Stomach (tissue), 9 donors: ENCODE results near the gene SHISA5. TPM values are rescaled to one million over a fixed set of nuclear protein-coding genes. Genes with fewer than 3 reads are reported as not detected.

Experiments used
- DNase-seq, 2 donors: peaks; one replicate each; pipeline versions ENCODE4 v3.0.0 to v3.0.0-alpha.2; 2013 to 2019
- H3K27ac ChIP-seq, 5 donors: fragments of 200-600 bp in 4 of 5; sonication (generic) in 4 of 5; one replicate each; pipeline ENCODE4 v1.5.1; 2013 to 2019; ENCODE audit warnings: mild to moderate bottlenecking in 1 of 5, moderate library complexity in 1 of 5
- H3K27me3 ChIP-seq, 3 donors: fragments of 200-600 bp; sonication (generic); one replicate each; pipeline ENCODE4 v1.5.1; 2017 to 2019; ENCODE audit warnings: mixed run types in 1 of 3
- H3K36me3 ChIP-seq, 4 donors: fragments of 200-600 bp; sonication (generic); 1 replicate in 3 of 4; 2 replicates in 1 of 4; pipeline ENCODE4 v1.5.1; 2016 to 2019
- H3K4me1 ChIP-seq, 4 donors: fragments of 200-600 bp; sonication (generic); one replicate each; pipeline ENCODE4 v1.5.1; 2016 to 2019
- H3K4me3 ChIP-seq, 4 donors: fragments of 200-600 bp; sonication (generic) in 3 of 4; one replicate each; pipeline ENCODE4 v1.5.1; 2016 to 2019; ENCODE audit warnings: mild to moderate bottlenecking in 1 of 4
- H3K9me3 ChIP-seq, 4 donors: fragments of 200-600 bp; sonication (generic); one replicate each; pipeline ENCODE4 v1.5.1; 2016 to 2019
- EP300 ChIP-seq: sonication (generic); formaldehyde crosslinking; IDR thresholded peaks from one replicate; pipeline ENCODE4 v1.6.1; 2017; ENCODE audit warnings: antibody characterized with exemption
- POLR2A ChIP-seq, 4 donors: fragments of 450-650 bp; IDR thresholded peaks; one replicate each; pipeline ENCODE4 v1.6.1; 2016; ENCODE audit warnings: antibody characterized with exemption in 4 of 4, control low read depth in 2 of 4, mild to moderate bottlenecking in 1 of 4, moderate library complexity in 1 of 4
- POLR2AphosphoS5 ChIP-seq, 3 donors: sonication (generic); formaldehyde crosslinking; IDR thresholded peaks; one replicate each; pipeline ENCODE4 v1.6.1; 2016; ENCODE audit warnings: antibody characterized with exemption in 3 of 3
- WGBS, 5 donors: extraction: QIAGEN DNeasy Blood & Tissue Kit in 3 of 5; methylation state at CpG; one replicate each; pipeline versions ENCODE4 v1.1.5 to v1.1.7; 2013 to 2018; 5-methylcytosine and 5-hydroxymethylcytosine counted together
- intact Hi-C: fragments of 100-400 bp; cut with DNase I; formaldehyde crosslinking; loops from one replicate; pipeline ENCODE4 v1.15.1; 2023; ENCODE audit warnings: low total_unique reads
- polyA plus RNA-seq, 3 donors: library from polyadenylated mRNA; stranded (reverse); fragments of 200-250 nt; gene quantifications; one replicate each; pipeline ENCODE4 v1.2.3, GENCODE V29; 2013
- total RNA-seq, 5 donors: library from RNA; depleted of rRNA; stranded (reverse); fragments of >200 nt; gene quantifications; one replicate each; pipeline versions ENCODE4 v1.1.0 to v1.2.3, GENCODE V29; 2014 to 2016
- TF ChIP-seq, protein P1 (sequence below), 7 experiments: fragments of 450-650 bp in 4 of 7; fragments of 200-600 bp in 3 of 7; sonication (generic) in 3 of 7; IDR thresholded peaks; one replicate each; pipeline ENCODE4 v1.5.1; 2016 to 2019; ENCODE audit warnings: antibody characterized with exemption in 7 of 7, control low read depth in 2 of 7, mild to moderate bottlenecking in 1 of 7
- donor health status: healthy with polysubstance abuse.
- donor health status: Bipolar disorder and iron deficiency.
- donor health status: healthy.

The SHISA5 gene
- total and polyA plus RNA-seq, 8 donors: 43.4 to 182 (median 58.1) TPM

DNA sequence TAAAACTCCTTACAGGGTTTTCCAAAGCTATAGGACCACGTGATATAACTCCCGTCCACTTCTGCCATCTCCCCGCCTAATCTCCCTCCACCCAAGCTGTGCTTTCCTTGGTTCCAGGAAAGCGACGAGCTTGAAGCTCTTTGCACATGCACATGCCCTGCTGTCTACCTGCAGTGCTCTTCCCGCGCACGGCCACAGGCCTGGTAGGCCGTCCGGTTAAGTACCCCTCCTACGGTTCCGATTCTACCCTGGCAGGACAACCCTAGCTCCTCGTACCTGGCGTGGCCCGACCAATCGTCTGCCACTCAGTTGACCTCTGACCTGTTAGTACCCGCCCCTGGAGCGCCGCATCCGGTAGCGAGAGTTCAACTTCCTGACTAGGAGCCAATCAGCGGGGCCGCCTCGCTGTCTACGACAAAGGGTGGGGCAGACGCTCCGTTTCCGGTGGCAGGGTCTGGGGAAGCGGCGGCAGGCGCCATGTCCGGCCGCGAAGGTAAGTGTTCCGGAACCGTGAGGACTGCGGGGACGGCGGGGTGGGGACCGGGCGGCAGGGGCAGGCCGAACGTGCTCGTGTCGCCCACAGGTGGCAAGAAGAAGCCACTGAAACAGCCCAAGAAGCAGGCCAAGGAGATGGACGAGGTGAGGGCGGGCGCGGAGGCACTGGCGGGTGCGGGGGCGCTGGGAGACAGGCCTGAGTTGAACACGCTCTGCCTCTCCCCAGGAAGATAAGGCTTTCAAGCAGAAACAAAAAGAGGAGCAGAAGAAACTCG is 64.0 kb downstream of the SHISA5 start, which contains the start of the genes CCDC51 and TMA7:
CCDC51 (minus strand) TSS at position 300 of the 770 bp plus-strand sequence. CDS start 4,991 bp downstream, outside the sequence.
TMA7 (plus strand) TSS at position 438 of the 770 bp plus-strand sequence; CDS start at position 478, 40 bp downstream.
- no peaks in the 10 kb centered on the region for H3K27me3 ChIP-seq
- H3K9me3 ChIP-seq: no peaks in the 10 kb centered on the region
- intact Hi-C loops: no loop called here
- peaks cover 4 to 36% (median 34%) of the 10 kb centered on the region in 4 donors for H3K36me3 ChIP-seq
- peak within 1 kb of the TSS; percentile 70 to 88 (median 80) for H3K4me3 ChIP-seq
- H3K27ac ChIP-seq: peak within 1 kb of the TSS; percentile 90 to 95 (median 94)
- peaks cover 17 to 43% (median 30%) of the 10 kb centered on the region in 4 donors for H3K4me1 ChIP-seq
- peak; percentile 99 for DNase-seq
- TF ChIP-seq POLR2AphosphoS5 (IDR thresholded peaks at IDR 0.05): peak; percentile 86 to 99 (median 99)
- TF ChIP-seq, protein P1, sequence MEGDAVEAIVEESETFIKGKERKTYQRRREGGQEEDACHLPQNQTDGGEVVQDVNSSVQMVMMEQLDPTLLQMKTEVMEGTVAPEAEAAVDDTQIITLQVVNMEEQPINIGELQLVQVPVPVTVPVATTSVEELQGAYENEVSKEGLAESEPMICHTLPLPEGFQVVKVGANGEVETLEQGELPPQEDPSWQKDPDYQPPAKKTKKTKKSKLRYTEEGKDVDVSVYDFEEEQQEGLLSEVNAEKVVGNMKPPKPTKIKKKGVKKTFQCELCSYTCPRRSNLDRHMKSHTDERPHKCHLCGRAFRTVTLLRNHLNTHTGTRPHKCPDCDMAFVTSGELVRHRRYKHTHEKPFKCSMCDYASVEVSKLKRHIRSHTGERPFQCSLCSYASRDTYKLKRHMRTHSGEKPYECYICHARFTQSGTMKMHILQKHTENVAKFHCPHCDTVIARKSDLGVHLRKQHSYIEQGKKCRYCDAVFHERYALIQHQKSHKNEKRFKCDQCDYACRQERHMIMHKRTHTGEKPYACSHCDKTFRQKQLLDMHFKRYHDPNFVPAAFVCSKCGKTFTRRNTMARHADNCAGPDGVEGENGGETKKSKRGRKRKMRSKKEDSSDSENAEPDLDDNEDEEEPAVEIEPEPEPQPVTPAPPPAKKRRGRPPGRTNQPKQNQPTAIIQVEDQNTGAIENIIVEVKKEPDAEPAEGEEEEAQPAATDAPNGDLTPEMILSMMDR (IDR thresholded peaks at IDR 0.05): no peak
- peak in 2 of 4 donors; percentile 86 to 91 for TF ChIP-seq POLR2A (IDR thresholded peaks at IDR 0.05)
- no peak for TF ChIP-seq EP300
- WGBS, 5 donors: 0 to 2% (median 1%) methylated on average over 48 to 54 of the region's 54 CpGs

DNA sequence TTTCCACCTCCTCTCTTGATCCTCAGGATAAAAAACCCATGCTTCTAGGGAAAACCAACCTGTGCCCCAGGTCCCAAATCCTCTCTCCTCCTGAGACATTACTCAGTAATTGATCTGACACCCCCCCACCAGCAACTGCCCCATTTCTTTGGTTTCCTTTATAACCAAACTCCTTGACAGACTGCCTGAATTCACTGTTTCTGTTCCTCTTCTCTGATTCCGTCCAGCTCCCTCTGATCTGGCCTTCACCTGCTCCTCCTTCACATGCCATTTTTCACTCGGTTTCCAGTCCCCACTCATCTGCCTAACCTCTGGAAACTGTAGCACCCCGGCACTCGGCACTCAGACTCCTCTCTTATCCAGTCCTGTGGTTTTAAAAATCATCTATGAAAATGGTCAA is 66.2 kb downstream of the SHISA5 start:
- Histone ChIP-seq H3K4me1 (peaks cover 33 to 65% (median 42%) of the 10 kb centered on the region in 4 donors), H3K27ac (no peak overlapping the region), H3K4me3 (no peak overlapping the region), H3K9me3 (no peaks in the 10 kb centered on the region), H3K36me3 (peaks cover 1 to 25% (median 22%) of the 10 kb centered on the region in 4 donors), H3K27me3 (no peaks in the 10 kb centered on the region)
- intact Hi-C loops: no loop called here
- TF ChIP-seq POLR2AphosphoS5 (IDR thresholded peaks at IDR 0.05) (no peak), POLR2A (IDR thresholded peaks at IDR 0.05) (no peak), EP300 (no peak)
- TF ChIP-seq, protein P1 (IDR thresholded peaks at IDR 0.05): no peak
- WGBS, 5 donors: 85 to 91% (median 86%) methylated on average over 4 of the region's 4 CpGs
- peak in 1 of 2 donors; percentile 1 for DNase-seq

DNA sequence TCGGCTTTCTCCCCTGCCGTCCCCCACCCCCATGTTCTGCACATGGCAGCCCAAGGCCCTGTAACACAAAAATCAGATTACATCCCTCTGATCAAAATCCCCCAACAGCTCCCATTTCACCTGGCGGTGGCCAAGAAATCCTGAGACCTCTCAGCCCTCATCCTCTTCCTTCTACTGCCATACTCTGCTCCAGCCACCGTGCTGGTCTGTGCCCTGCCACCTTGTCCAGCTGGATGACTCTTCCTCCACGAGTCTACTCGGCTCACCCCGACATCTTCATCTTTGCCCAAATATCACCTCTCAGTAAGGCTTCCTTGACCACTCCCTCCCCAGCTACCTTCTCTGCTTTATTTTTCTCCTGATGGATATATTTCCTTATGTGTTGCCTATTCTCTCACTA is 67.1 kb downstream of the SHISA5 start:
- Histone ChIP-seq H3K4me3 (no peak overlapping the region), H3K9me3 (no peaks in the 10 kb centered on the region), H3K4me1 (peaks cover 32 to 60% (median 35%) of the 10 kb centered on the region in 4 donors), H3K27ac (no peak overlapping the region), H3K27me3 (no peaks in the 10 kb centered on the region), H3K36me3 (peaks cover 8 to 24% (median 22%) of the 10 kb centered on the region in 4 donors)
- TF ChIP-seq POLR2A (IDR thresholded peaks at IDR 0.05): no peak
- TF ChIP-seq POLR2AphosphoS5 (IDR thresholded peaks at IDR 0.05): no peak
- TF ChIP-seq, protein P1 (IDR thresholded peaks at IDR 0.05): no peak
- no peak for TF ChIP-seq EP300
- WGBS, 5 donors: 73 to 88% (median 83%) methylated on average over 7 of the region's 7 CpGs
- DNase-seq: peak in 1 of 2 donors; percentile 1
- intact Hi-C loops: no loop called here

DNA sequence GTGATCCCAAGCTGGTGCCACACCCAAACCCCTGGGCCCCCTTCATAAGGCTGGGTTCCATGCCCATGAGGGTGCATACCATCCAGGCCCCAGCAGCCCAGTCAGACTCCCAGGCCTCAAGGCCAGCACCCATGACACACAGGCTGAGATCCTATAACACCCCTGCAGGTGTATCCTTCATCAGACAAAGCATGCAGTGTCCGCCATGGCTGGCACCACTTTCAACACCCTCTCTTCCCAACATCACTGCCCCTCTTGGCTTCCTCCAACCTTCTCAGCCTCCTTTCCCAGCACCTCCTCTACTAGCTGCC is 67.5 kb downstream of the SHISA5 start:
- H3K4me1 ChIP-seq: peaks cover 28 to 56% (median 31%) of the 10 kb centered on the region in 4 donors
- no peaks in the 10 kb centered on the region for H3K27me3 ChIP-seq
- no peaks in the 10 kb centered on the region for H3K9me3 ChIP-seq
- intact Hi-C loops: no loop called here
- DNase-seq: no peak
- peaks cover 8 to 22% (median 19%) of the 10 kb centered on the region in 4 donors for H3K36me3 ChIP-seq
- H3K27ac ChIP-seq: peak overlapping the region in 3 of 5 donors; percentile 4 to 96 (median 66)
- no peak overlapping the region for H3K4me3 ChIP-seq
- TF ChIP-seq EP300: no peak
- no peak for TF ChIP-seq POLR2A (IDR thresholded peaks at IDR 0.05)
- TF ChIP-seq, protein P1 (IDR thresholded peaks at IDR 0.05): no peak
- WGBS, 5 donors: 0 to 88% (median 68%) methylated on average over 1 of the region's 1 CpG
